IPS-15b (cell line): Measurements from ENCODE around the gene KLHL26.

Experiments used
- H3K27me3 ChIP-seq: one replicate; pipeline ENCODE4 v1.6.1; 2013; ENCODE audit warnings: low read length; ENCODE audit not compliant: control insufficient read depth, insufficient read depth
- H3K36me3 ChIP-seq: one replicate; pipeline ENCODE4 v1.6.1; 2013; ENCODE audit warnings: low read length; ENCODE audit not compliant: control insufficient read depth, insufficient read depth
- H3K4me1 ChIP-seq: one replicate; pipeline ENCODE4 v1.6.1; 2013; ENCODE audit warnings: mild to moderate bottlenecking, low read length; ENCODE audit not compliant: control insufficient read depth, insufficient read depth
- H3K4me3 ChIP-seq: one replicate; pipeline ENCODE4 v1.5.1; 2013; ENCODE audit warnings: low read depth, low read length
- H3K9ac ChIP-seq: one replicate; pipeline ENCODE4 v1.6.1; 2013; ENCODE audit warnings: low read depth, mild to moderate bottlenecking, low read length
- H3K9me3 ChIP-seq: one replicate; pipeline ENCODE4 v1.6.1; 2013; ENCODE audit warnings: mild to moderate bottlenecking, low read length; ENCODE audit not compliant: control insufficient read depth, insufficient read depth

KLHL26 gene

GRCh38 chr19:18710186-18710585, 73.4 kb downstream of the KLHL26 start:
- no peak overlapping the region for H3K9ac ChIP-seq
- H3K4me1 ChIP-seq: no peaks in the 10 kb centered on the region
- H3K27me3 ChIP-seq: no peaks in the 10 kb centered on the region
- H3K4me3 ChIP-seq: no peak overlapping the region
- no peaks in the 10 kb centered on the region for H3K9me3 ChIP-seq
- H3K36me3 ChIP-seq: no peaks in the 10 kb centered on the region

- Histone ChIP-seq H3K27me3 (no peaks in the 10 kb centered on the region), H3K36me3 (no peaks in the 10 kb centered on the region), H3K9me3 (no peaks in the 10 kb centered on the region), H3K4me3 (no peak overlapping the region), H3K4me1 (no peaks in the 10 kb centered on the region), H3K9ac (no peak overlapping the region)
Observed at GRCh38 chr19:18710996-18711751, 74.3 kb downstream of the KLHL26 start.

GRCh38 chr19:18711893-18712292, 75.1 kb downstream of the KLHL26 start:
- H3K4me1 ChIP-seq: no peaks in the 10 kb centered on the region
- no peaks in the 10 kb centered on the region for H3K27me3 ChIP-seq
- H3K36me3 ChIP-seq: no peaks in the 10 kb centered on the region
- H3K9ac ChIP-seq: no peak overlapping the region
- no peak overlapping the region for H3K4me3 ChIP-seq
- H3K9me3 ChIP-seq: no peaks in the 10 kb centered on the region

GRCh38 chr19:18712981-18713380, 76.2 kb downstream of the KLHL26 start:
- H3K4me1 ChIP-seq: no peaks in the 10 kb centered on the region
- H3K9ac ChIP-seq: no peak overlapping the region
- no peaks in the 10 kb centered on the region for H3K36me3 ChIP-seq
- H3K27me3 ChIP-seq: no peaks in the 10 kb centered on the region
- no peak overlapping the region for H3K4me3 ChIP-seq
- no peaks in the 10 kb centered on the region for H3K9me3 ChIP-seq

GRCh38 chr19:18713550-18714117, 76.8 kb downstream of the KLHL26 start:
- Histone ChIP-seq H3K36me3 (no peaks in the 10 kb centered on the region), H3K4me1 (no peaks in the 10 kb centered on the region), H3K9me3 (no peaks in the 10 kb centered on the region), H3K27me3 (no peaks in the 10 kb centered on the region), H3K4me3 (no peak overlapping the region), H3K9ac (no peak overlapping the region)

GRCh38 chr19:18715416-18715815, 78.6 kb downstream of the KLHL26 start:
- Histone ChIP-seq H3K4me1 (no peaks in the 10 kb centered on the region), H3K4me3 (no peak overlapping the region), H3K9ac (no peak overlapping the region), H3K27me3 (no peaks in the 10 kb centered on the region), H3K36me3 (no peaks in the 10 kb centered on the region), H3K9me3 (no peaks in the 10 kb centered on the region)

- Histone ChIP-seq H3K4me1 (no peaks in the 10 kb centered on the region), H3K36me3 (no peaks in the 10 kb centered on the region), H3K4me3 (no peak overlapping the region), H3K27me3 (no peaks in the 10 kb centered on the region), H3K9ac (no peak overlapping the region), H3K9me3 (no peaks in the 10 kb centered on the region)
Observed at GRCh38 chr19:18716857-18717256, 80.0 kb downstream of the KLHL26 start.

GRCh38 chr19:18717601-18718000, 80.8 kb downstream of the KLHL26 start:
- H3K9ac ChIP-seq: no peak overlapping the region
- no peaks in the 10 kb centered on the region for H3K27me3 ChIP-seq
- no peaks in the 10 kb centered on the region for H3K4me1 ChIP-seq
- H3K9me3 ChIP-seq: no peaks in the 10 kb centered on the region
- no peaks in the 10 kb centered on the region for H3K36me3 ChIP-seq
- no peak overlapping the region for H3K4me3 ChIP-seq

- Histone ChIP-seq H3K9me3 (no peaks in the 10 kb centered on the region), H3K4me1 (no peaks in the 10 kb centered on the region)
Observed at GRCh38 chr19:18718015-18718526, 81.2 kb downstream of the KLHL26 start.

GRCh38 chr19:18718846-18719458, 82.1 kb downstream of the KLHL26 start:
- Histone ChIP-seq H3K36me3 (no peaks in the 10 kb centered on the region), H3K4me3 (no peak overlapping the region), H3K27me3 (no peaks in the 10 kb centered on the region), H3K4me1 (no peaks in the 10 kb centered on the region), H3K9ac (no peak overlapping the region), H3K9me3 (no peaks in the 10 kb centered on the region)

More at GRCh38 chr19:18718015-18718526, 81.2 kb downstream of the KLHL26 start:
- no peaks in the 10 kb centered on the region for H3K36me3 ChIP-seq
- H3K4me3 ChIP-seq: no peak overlapping the region
- H3K9ac ChIP-seq: peak overlapping the region; percentile 0
- H3K27me3 ChIP-seq: no peaks in the 10 kb centered on the region

GRCh38 chr19:18719541-18719940, 82.7 kb downstream of the KLHL26 start:
- Histone ChIP-seq H3K27me3 (no peaks in the 10 kb centered on the region), H3K36me3 (no peaks in the 10 kb centered on the region), H3K9ac (no peak overlapping the region), H3K4me3 (no peak overlapping the region), H3K4me1 (no peaks in the 10 kb centered on the region), H3K9me3 (no peaks in the 10 kb centered on the region)
